Kidney tubule cell (primary cell): ENCODE measurements around the gene SSX7.
"Not testable (repeated sequence)": the region's sequence is repeated elsewhere in the genome, so short reads cannot be mapped to it uniquely, and the experiment has no call there.

Experiments
- DNase-seq: peaks from one replicate; pipeline ENCODE4 v3.0.0-alpha.2; 2018; ENCODE audit warnings: low spot score

The SSX7 gene

GRCh38 chrX:52654800-52655199 lies at the start of gene SSX7:
Gene SSX7, minus strand, starts transcription at chrX:52654900. Its CDS starts 1,428 bp downstream, at chrX:52653472.
- not testable (repeated sequence) for DNase-seq

GRCh38 chrX:52692034-52692433 lies 37.3 kb upstream of the SSX7 start:
- DNase-seq = not testable (repeated sequence)

- not testable (repeated sequence) for DNase-seq
These were observed 7.5 kb upstream of the SSX7 start for GRCh38 chrX:52662218-52662617.

GRCh38 chrX:52655475-52655874 lies 775 bp upstream of the SSX7 start:
- DNase-seq = not testable (repeated sequence)

GRCh38 chrX:52650676-52651075 lies 4.0 kb downstream of the SSX7 start:
- peak; percentile 45 for DNase-seq

- DNase-seq = peak; percentile 77
These were observed 5.7 kb downstream of the SSX7 start for GRCh38 chrX:52648956-52649355.

GRCh38 chrX:52628483-52628882 lies 26.2 kb downstream of the SSX7 start:
- DNase-seq = not testable (repeated sequence)

GRCh38 chrX:52620661-52621060 lies 34.0 kb downstream of the SSX7 start:
- DNase-seq = peak; percentile 60

GRCh38 chrX:52608961-52609360 lies 45.7 kb downstream of the SSX7 start:
- peak; percentile 68 for DNase-seq

- peak; percentile 53 for DNase-seq
These were observed 51.5 kb downstream of the SSX7 start for GRCh38 chrX:52603151-52603550.

- DNase-seq = no peak
These were observed 55.8 kb downstream of the SSX7 start for GRCh38 chrX:52598886-52599285.

- no peak for DNase-seq
These were observed 60.0 kb downstream of the SSX7 start for GRCh38 chrX:52594658-52595057.
